Stimulated activated CD8-positive, alpha-beta memory T cell treated with anti-CD3 and anti-CD28 coated beads, Interleukin-7, amount 100 ng/mL, for 24 hours (primary cell): ENCODE results near the gene PIK3R1.

Experiments used
- DNase-seq: peaks from one replicate; pipeline ENCODE4 v3.0.0-alpha.2; 2020; ENCODE audit warnings: low read depth

Gene PIK3R1

GRCh38 chr5:68215208-68215897 lies at the start of gene PIK3R1:
TSS of gene PIK3R1 (plus strand) at chr5:68215756. CDS start at chr5:68226676, 10,920 bp downstream.
- DNase-seq: peak; percentile 82

- DNase-seq: no peak
Observed at GRCh38 chr5:68167195-68167651, 48.3 kb upstream of the PIK3R1 start.

- no peak for DNase-seq
Observed at GRCh38 chr5:68169903-68170302, 45.7 kb upstream of the PIK3R1 start.

- no peak for DNase-seq
Observed at GRCh38 chr5:68170826-68171558, 44.6 kb upstream of the PIK3R1 start.

- DNase-seq: no peak
Observed at GRCh38 chr5:68172314-68172713, 43.2 kb upstream of the PIK3R1 start.

- no peak for DNase-seq
Observed at GRCh38 chr5:68173007-68173406, 42.5 kb upstream of the PIK3R1 start.

GRCh38 chr5:68176253-68176652 lies 39.3 kb upstream of the PIK3R1 start:
- DNase-seq: no peak

- no peak for DNase-seq
Observed at GRCh38 chr5:68176802-68177479, 38.6 kb upstream of the PIK3R1 start.

GRCh38 chr5:68177676-68178075 lies 37.9 kb upstream of the PIK3R1 start:
- no peak for DNase-seq

GRCh38 chr5:68178579-68178978 lies 37.0 kb upstream of the PIK3R1 start:
- no peak for DNase-seq

- DNase-seq: no peak
Observed at GRCh38 chr5:68180121-68181038, 35.2 kb upstream of the PIK3R1 start.

GRCh38 chr5:68181039-68181599 lies 34.4 kb upstream of the PIK3R1 start:
- DNase-seq: no peak

- DNase-seq: no peak
Observed at GRCh38 chr5:68182094-68182493, 33.5 kb upstream of the PIK3R1 start.

- DNase-seq: no peak
Observed at GRCh38 chr5:68182534-68182933, 33.0 kb upstream of the PIK3R1 start.

GRCh38 chr5:68187268-68188055 lies 28.1 kb upstream of the PIK3R1 start:
- DNase-seq: no peak

GRCh38 chr5:68189171-68189570 lies 26.4 kb upstream of the PIK3R1 start:
- no peak for DNase-seq

GRCh38 chr5:68189613-68190012 lies 25.9 kb upstream of the PIK3R1 start:
- no peak for DNase-seq

- DNase-seq: no peak
Observed at GRCh38 chr5:68190619-68191018, 24.9 kb upstream of the PIK3R1 start.

- DNase-seq: no peak
Observed at GRCh38 chr5:68191083-68191791, 24.3 kb upstream of the PIK3R1 start.

GRCh38 chr5:68192679-68193060 lies 22.9 kb upstream of the PIK3R1 start:
- DNase-seq: no peak
